ENCODE results near the gene KCTD7.

DNA sequence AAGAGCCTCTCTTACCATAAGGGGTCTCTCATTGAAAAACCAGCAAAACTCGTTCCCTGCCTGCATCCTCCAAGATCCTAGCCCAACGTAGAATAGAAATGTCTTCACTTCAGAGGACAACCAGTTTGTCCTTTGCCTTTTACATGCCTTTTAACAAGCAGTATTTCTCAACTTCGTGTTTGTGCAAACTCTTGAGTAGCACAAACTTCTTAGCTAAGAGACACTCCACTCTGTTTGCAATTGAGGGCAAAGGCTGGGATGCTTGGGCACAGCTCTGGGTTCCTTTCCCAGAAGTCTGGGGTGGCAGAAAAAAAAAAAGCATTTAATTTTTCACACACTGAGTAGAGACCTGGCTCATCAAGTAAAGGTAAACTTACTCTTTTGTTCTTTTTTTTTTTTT lies 19.5 kb upstream of the KCTD7 start:
- TF ChIP-seq, protein P1, sequence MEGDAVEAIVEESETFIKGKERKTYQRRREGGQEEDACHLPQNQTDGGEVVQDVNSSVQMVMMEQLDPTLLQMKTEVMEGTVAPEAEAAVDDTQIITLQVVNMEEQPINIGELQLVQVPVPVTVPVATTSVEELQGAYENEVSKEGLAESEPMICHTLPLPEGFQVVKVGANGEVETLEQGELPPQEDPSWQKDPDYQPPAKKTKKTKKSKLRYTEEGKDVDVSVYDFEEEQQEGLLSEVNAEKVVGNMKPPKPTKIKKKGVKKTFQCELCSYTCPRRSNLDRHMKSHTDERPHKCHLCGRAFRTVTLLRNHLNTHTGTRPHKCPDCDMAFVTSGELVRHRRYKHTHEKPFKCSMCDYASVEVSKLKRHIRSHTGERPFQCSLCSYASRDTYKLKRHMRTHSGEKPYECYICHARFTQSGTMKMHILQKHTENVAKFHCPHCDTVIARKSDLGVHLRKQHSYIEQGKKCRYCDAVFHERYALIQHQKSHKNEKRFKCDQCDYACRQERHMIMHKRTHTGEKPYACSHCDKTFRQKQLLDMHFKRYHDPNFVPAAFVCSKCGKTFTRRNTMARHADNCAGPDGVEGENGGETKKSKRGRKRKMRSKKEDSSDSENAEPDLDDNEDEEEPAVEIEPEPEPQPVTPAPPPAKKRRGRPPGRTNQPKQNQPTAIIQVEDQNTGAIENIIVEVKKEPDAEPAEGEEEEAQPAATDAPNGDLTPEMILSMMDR (IDR thresholded peaks at IDR 0.05) = no peak
- no peak for TF ChIP-seq POLR2A (IDR thresholded peaks at IDR 0.05)

All from suprapubic skin (tissue), 3 donors.